ENCODE results near the gene PTPN18. TPM values are rescaled to one million over a fixed set of nuclear protein-coding genes. Genes with fewer than 3 reads are reported as not detected.
"Not testable (repeated sequence)": the region's sequence is repeated elsewhere in the genome, so short reads cannot be mapped to it uniquely, and the experiment has no call there.

Gene PTPN18
- total RNA-seq, 2 experiments from 2014 or later: 27.6 to 27.8 TPM

GRCh38 chr2:130328710-130329109, 27.1 kb upstream of the PTPN18 start:
- H3K36me3 ChIP-seq (ENCODE audit: insufficient read depth, low read length): no peaks in the 10 kb centered on the region
- Mint-ChIP-seq H3K4me3 (no peak overlapping the region), H3K27me3 (peaks cover 61% of the 10 kb centered on the region), H3K36me3 (ENCODE audit: low read depth) (no peaks in the 10 kb centered on the region), H3K27ac (no peak overlapping the region), H3K9me3 (no peaks in the 10 kb centered on the region), H3K4me1 (ENCODE audit: low read depth) (peaks cover 6% of the 10 kb centered on the region)
- no peak for ATAC-seq (ENCODE audit: poor library complexity)
- peaks cover 9% of the 10 kb centered on the region for H3K4me1 ChIP-seq (ENCODE audit: insufficient read depth, low read length)
- DNase-seq: no peak
- ChIA-PET POLR2A (no interaction called here), CTCF (no interaction called here)
- peaks cover 10 to 13% of the 10 kb centered on the region in 2 experiments for H3K27me3 ChIP-seq (ENCODE audit: control insufficient read depth in 1 of 2, insufficient read depth in 2 of 2, low read length in 2 of 2)
- TF ChIP-seq CTCF (IDR thresholded peaks at IDR 0.05): no peak
- intact Hi-C loops (cut with DNase I, micrococcal nuclease): no loop called here
- no peak overlapping the region for H3K27ac ChIP-seq (ENCODE audit: low read depth in 1 of 2, low read length in 2 of 2)
- no peaks in the 10 kb centered on the region for H3K9me3 ChIP-seq (ENCODE audit: control insufficient read depth in 1 of 2, insufficient read depth in 1 of 2, low read length in 2 of 2)
- no peak overlapping the region for H3K4me3 ChIP-seq (ENCODE audit: low read length)

GRCh38 chr2:130332271-130333073, 23.4 kb upstream of the PTPN18 start:
- POLR2A ChIA-PET: interaction anchor here (0.6 to 4.1 kb wide), 3 partner anchors 9 to 151 kb away, joined by 4 to 47 read pairs (median 8); partner anchors contain the start of genes IMP4 and SMPD4
- no peaks in the 10 kb centered on the region for H3K36me3 ChIP-seq (ENCODE audit: insufficient read depth, low read length)
- peak; percentile 94 for TF ChIP-seq CTCF (IDR thresholded peaks at IDR 0.05)
- intact Hi-C loops (cut with DNase I, micrococcal nuclease): loop anchor here in 1 of 2 experiments (2.0 to 5.0 kb wide), 3 partner anchors 152 to 1595 kb away; partner anchors contain the start of gene SMPD4
- no peak overlapping the region for H3K4me3 ChIP-seq (ENCODE audit: low read length)
- Mint-ChIP-seq H3K27ac (no peak overlapping the region), H3K4me1 (ENCODE audit: low read depth) (peaks cover 14% of the 10 kb centered on the region), H3K9me3 (no peaks in the 10 kb centered on the region), H3K27me3 (peaks cover 36% of the 10 kb centered on the region), H3K36me3 (ENCODE audit: low read depth) (peaks cover 10% of the 10 kb centered on the region), H3K4me3 (peak overlapping the region; percentile 40)
- DNase-seq (peak; percentile 45 to 80 (median 62)), ATAC-seq (ENCODE audit: poor library complexity) (peak; percentile 76)
- H3K27ac ChIP-seq (ENCODE audit: low read depth in 1 of 2, low read length in 2 of 2): no peak overlapping the region
- H3K4me1 ChIP-seq (ENCODE audit: insufficient read depth, low read length): peaks cover 9% of the 10 kb centered on the region
- H3K9me3 ChIP-seq (ENCODE audit: control insufficient read depth in 1 of 2, insufficient read depth in 1 of 2, low read length in 2 of 2): no peaks in the 10 kb centered on the region
- CTCF ChIA-PET: interaction anchor here (0.6 to 4.5 kb wide), 4 partner anchors 9 to 465 kb away, joined by 3 to 35 read pairs (median 3); partner anchors contain the start of gene IMP4
- H3K27me3 ChIP-seq (ENCODE audit: control insufficient read depth in 1 of 2, insufficient read depth in 2 of 2, low read length in 2 of 2): peaks cover 2 to 7% of the 10 kb centered on the region in 2 experiments

- ATAC-seq (ENCODE audit: poor library complexity); H3K27ac Mint-ChIP-seq; H3K27me3 ChIP-seq (ENCODE audit: control insufficient read depth in 1 of 2, insufficient read depth in 2 of 2, low read length in 2 of 2); H3K36me3 ChIP-seq (ENCODE audit: insufficient read depth, low read length); H3K4me3 ChIP-seq (ENCODE audit: low read length); H3K4me3 Mint-ChIP-seq; H3K9me3 ChIP-seq (ENCODE audit: control insufficient read depth in 1 of 2, insufficient read depth in 1 of 2, low read length in 2 of 2); H3K4me1 ChIP-seq (ENCODE audit: insufficient read depth, low read length); H3K9me3 Mint-ChIP-seq; DNase-seq; H3K27ac ChIP-seq (ENCODE audit: low read depth in 1 of 2, low read length in 2 of 2): not testable (repeated sequence)
- CTCF ChIA-PET: interaction anchor here (0.6 to 4.5 kb wide), 4 partner anchors 9 to 464 kb away, joined by 3 to 35 read pairs (median 3); partner anchors contain the start of gene IMP4
- peaks cover 18% of the 10 kb centered on the region for H3K36me3 Mint-ChIP-seq (ENCODE audit: low read depth)
- peaks cover 32% of the 10 kb centered on the region for H3K27me3 Mint-ChIP-seq
- H3K4me1 Mint-ChIP-seq (ENCODE audit: low read depth): peaks cover 14% of the 10 kb centered on the region
- intact Hi-C loops (cut with DNase I, micrococcal nuclease): loop anchor here in 1 of 2 experiments (2.0 to 5.0 kb wide), 3 partner anchors 152 to 1596 kb away; partner anchors contain the start of gene SMPD4
- POLR2A ChIA-PET: interaction anchor here (1.5 to 4.1 kb wide), 2 partner anchors 9 to 152 kb away, joined by 8 to 47 read pairs; partner anchors contain the start of genes IMP4 and SMPD4
Observed at GRCh38 chr2:130333253-130333652, 22.6 kb upstream of the PTPN18 start.
